HTR-8/SVneo (cell line): ENCODE results near the gene FTO.

Source experiments
- DNase-seq: peaks from one replicate; pipeline ENCODE4 v3.0.0; 2011; ENCODE audit warnings: low spot score, mixed read lengths; ENCODE audit not compliant: insufficient read length
- FAIRE-seq: peaks from 2 replicates; lab custom pipeline; 2011; peaks lifted over from hg19 to GRCh38; lab: Jason Lieb, UNC

The FTO gene

GRCh38 chr16:54158986-54159385 is 455.0 kb downstream of the FTO start:
- FAIRE-seq: no peak
- no peak for DNase-seq

GRCh38 chr16:54159490-54160080 is 455.6 kb downstream of the FTO start:
- no peak for DNase-seq
- FAIRE-seq: no peak

- DNase-seq (no peak), FAIRE-seq (no peak)
Measured at GRCh38 chr16:54160252-54160860, 456.4 kb downstream of the FTO start.

- DNase-seq (no peak), FAIRE-seq (no peak)
Measured at GRCh38 chr16:54160939-54161897, 457.3 kb downstream of the FTO start.

GRCh38 chr16:54163197-54163843 is 459.4 kb downstream of the FTO start:
- no peak for DNase-seq
- no peak for FAIRE-seq

GRCh38 chr16:54164789-54165173 is 460.8 kb downstream of the FTO start:
- no peak for DNase-seq
- FAIRE-seq: no peak

- DNase-seq (no peak), FAIRE-seq (no peak)
Measured at GRCh38 chr16:54165174-54165911, 461.4 kb downstream of the FTO start.

GRCh38 chr16:54165912-54166865 is 462.2 kb downstream of the FTO start:
- FAIRE-seq: no peak
- DNase-seq: no peak

GRCh38 chr16:54169112-54169511 is 465.2 kb downstream of the FTO start:
- DNase-seq (no peak), FAIRE-seq (no peak)

- DNase-seq (no peak), FAIRE-seq (no peak)
Measured at GRCh38 chr16:54171626-54172537, 467.9 kb downstream of the FTO start.

- DNase-seq (no peak), FAIRE-seq (no peak)
Measured at GRCh38 chr16:54173490-54173889, 469.5 kb downstream of the FTO start.

GRCh38 chr16:54174201-54174600 is 470.2 kb downstream of the FTO start:
- FAIRE-seq: no peak
- DNase-seq: no peak

- FAIRE-seq (no peak), DNase-seq (no peak)
Measured at GRCh38 chr16:54174750-54175149, 470.8 kb downstream of the FTO start.

- FAIRE-seq (no peak), DNase-seq (no peak)
Measured at GRCh38 chr16:54175169-54175551, 471.2 kb downstream of the FTO start.

- DNase-seq (no peak), FAIRE-seq (no peak)
Measured at GRCh38 chr16:54175552-54176375, 471.8 kb downstream of the FTO start.

GRCh38 chr16:54176376-54176901 is 472.5 kb downstream of the FTO start:
- FAIRE-seq: no peak
- no peak for DNase-seq
